ENCODE measurements around the gene LIMS2.

DNA sequence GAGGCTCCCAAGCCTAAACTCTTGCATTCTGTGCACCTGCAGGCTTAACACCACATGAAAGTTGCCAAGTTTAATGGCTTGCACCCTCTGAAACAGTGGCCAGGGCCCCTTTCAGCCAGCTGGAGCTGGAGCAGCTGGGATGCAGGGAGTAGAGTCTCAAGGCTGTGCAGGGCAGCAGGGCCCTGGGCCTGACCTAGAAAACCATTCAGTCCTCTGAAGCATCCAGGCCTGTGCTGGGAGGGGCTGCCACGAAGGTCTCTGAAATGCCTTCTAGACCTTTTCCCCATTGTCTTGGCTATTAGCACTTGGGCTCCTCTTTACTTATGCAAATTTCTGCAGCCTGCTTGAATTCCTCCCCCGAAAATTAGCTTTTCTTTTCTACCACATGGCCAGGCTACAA is 15.4 kb upstream of the LIMS2 start:
- TF ChIP-seq CTCF (IDR thresholded peaks at IDR 0.05), result no peak
- TF ChIP-seq, protein P1, sequence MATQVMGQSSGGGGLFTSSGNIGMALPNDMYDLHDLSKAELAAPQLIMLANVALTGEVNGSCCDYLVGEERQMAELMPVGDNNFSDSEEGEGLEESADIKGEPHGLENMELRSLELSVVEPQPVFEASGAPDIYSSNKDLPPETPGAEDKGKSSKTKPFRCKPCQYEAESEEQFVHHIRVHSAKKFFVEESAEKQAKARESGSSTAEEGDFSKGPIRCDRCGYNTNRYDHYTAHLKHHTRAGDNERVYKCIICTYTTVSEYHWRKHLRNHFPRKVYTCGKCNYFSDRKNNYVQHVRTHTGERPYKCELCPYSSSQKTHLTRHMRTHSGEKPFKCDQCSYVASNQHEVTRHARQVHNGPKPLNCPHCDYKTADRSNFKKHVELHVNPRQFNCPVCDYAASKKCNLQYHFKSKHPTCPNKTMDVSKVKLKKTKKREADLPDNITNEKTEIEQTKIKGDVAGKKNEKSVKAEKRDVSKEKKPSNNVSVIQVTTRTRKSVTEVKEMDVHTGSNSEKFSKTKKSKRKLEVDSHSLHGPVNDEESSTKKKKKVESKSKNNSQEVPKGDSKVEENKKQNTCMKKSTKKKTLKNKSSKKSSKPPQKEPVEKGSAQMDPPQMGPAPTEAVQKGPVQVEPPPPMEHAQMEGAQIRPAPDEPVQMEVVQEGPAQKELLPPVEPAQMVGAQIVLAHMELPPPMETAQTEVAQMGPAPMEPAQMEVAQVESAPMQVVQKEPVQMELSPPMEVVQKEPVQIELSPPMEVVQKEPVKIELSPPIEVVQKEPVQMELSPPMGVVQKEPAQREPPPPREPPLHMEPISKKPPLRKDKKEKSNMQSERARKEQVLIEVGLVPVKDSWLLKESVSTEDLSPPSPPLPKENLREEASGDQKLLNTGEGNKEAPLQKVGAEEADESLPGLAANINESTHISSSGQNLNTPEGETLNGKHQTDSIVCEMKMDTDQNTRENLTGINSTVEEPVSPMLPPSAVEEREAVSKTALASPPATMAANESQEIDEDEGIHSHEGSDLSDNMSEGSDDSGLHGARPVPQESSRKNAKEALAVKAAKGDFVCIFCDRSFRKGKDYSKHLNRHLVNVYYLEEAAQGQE (IDR thresholded peaks at IDR 0.05; ENCODE audit: insufficient read depth in 1 of 2, low read depth in 2 of 2, low read length in 1 of 2), result no peak

All from Panc1 (cell line).